WI38 (cell line): ENCODE measurements around the gene AKT2.
A peak's percentile ranks its signal among the peaks of the same experiment; 100 is the strongest.

Source experiments
- H3K4me3 ChIP-seq: 2 replicates; pipeline ENCODE4 v1.5.1; 2011; ENCODE audit warnings: low read depth, mild to moderate bottlenecking, control low read depth, low read length
- CTCF ChIP-seq: IDR thresholded peaks from 2 replicates; pipeline ENCODE4 v1.5.1; 2012; ENCODE audit warnings: low read depth, mild to moderate bottlenecking, control low read depth, low read length

Gene AKT2

GRCh38 chr19:40298026-40298425 lies 12.9 kb upstream of the AKT2 start:
- no peak overlapping the region for H3K4me3 ChIP-seq
- no peak for TF ChIP-seq CTCF

DNA sequence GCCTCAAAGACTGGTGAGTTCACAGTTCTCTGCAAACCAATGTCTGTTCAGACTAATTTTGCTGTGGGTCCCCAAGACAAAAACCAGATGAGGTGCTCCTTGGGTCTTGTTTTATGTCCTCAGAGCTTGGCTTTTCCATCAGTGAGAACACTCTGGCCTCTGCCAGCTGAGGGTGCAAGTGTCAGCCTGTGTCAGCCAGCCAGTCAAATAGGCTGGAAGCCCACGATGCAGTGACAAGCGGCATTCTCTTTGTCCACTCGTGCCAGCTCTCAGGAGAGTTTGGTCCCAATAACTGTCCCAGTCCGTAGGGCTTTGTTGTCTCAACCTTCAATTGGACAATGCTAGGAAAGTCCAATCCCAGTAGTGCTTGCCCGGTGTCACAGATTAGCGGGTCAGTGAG lies 9.4 kb upstream of the AKT2 start:
- TF ChIP-seq CTCF = no peak

GRCh38 chr19:40286971-40287421 lies 1.9 kb upstream of the AKT2 start:
- no peak overlapping the region for H3K4me3 ChIP-seq

More for the DNA sequence above, 9.4 kb upstream of the AKT2 start:
- no peak overlapping the region for H3K4me3 ChIP-seq

GRCh38 chr19:40286235-40286970 lies 1.3 kb upstream of the AKT2 start:
- H3K4me3 ChIP-seq = no peak overlapping the region
- TF ChIP-seq CTCF = no peak

More at GRCh38 chr19:40286971-40287421, 1.9 kb upstream of the AKT2 start:
- TF ChIP-seq CTCF = no peak

DNA sequence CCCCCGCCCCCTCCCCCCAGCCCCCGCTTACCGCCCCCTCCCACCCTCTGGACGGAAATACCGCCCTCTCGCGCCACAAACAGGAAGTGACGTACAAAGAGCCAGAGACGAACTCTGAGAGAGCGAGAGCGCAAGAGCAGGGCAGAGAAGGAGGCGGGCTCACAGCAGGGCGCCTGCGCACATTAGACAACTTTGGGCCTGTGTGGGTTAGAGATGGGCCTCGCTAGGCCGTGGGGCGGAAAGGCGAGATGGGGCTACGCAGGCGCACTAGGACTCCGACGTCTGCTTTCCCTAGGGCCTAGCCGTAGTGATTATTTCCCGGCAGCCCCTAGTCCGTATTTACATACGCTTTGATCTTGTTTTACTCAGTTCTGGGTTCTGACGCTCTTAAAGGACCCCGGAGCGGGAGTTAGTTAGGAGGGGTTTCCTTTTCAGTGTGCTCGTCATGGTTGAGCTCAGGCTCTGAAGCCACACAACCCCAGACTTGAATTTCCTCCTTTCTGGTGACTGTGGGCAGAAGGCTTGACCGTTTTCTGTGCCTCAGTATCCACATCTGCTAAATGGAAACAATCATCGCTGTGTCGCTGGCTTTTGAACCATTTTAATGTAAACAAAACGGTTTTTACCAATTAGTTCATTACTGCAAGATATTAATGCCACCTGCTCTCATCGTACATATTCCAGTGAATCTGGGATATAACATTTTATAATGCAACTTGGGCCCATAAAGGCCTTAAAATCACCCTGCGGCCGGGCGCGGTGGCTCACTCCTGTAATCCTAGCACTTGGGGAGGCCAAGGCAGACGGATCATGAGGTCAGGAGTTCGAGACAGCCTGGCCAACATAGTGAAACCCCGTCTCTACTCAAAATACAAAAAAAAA lies 449 bp upstream of the AKT2 start:
- TF ChIP-seq CTCF = no peak
- H3K4me3 ChIP-seq = peak overlapping the region; percentile 91

GRCh38 chr19:40284251-40284500 lies 969 bp downstream of the AKT2 start:
- peak overlapping the region; percentile 91 for H3K4me3 ChIP-seq
- no peak for TF ChIP-seq CTCF

DNA sequence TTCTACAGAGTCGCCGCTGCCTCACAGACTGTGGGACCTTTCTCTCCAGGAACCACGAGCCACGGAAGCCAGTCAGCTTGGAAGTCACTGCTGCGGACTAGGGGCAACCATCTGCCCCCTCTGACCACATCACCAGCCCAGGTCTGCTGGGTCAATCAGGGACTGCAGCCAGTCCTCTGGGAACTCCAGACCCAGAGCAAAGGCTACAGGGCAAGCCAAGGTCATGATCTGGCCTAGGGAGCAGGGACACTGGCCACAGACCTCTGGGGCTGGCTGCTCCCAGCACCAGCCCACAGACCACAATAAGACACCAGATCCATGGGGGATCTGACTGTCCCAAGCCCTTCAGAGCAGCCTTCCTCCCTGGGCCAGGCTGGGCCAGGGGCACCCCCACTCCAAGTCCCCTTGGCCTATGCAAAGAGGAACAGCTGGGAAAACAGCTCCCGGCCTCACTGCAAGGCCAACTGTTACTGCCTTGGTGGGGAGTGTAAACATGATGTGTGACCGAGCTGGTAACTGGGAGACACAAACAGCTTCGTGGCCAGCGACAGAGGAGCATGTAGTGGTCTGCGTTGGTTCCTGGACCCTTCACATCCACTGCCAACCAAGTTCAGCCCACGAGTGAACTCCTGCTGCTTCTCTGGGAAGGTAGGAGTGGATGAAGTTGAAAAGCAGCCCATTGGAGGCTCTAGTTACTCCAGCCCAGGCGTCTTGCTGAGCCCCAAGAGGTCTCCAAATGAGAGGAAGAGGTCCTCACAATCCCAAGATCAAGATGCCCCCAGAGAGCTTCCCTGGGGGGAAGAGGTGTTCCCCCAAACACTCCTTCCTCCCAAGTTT lies 1.5 kb downstream of the AKT2 start:
- peak overlapping the region; percentile 91 for H3K4me3 ChIP-seq
- no peak for TF ChIP-seq CTCF
